GM20431 (cell line): Measurements from ENCODE around the gene MYO5B.
"Not testable (repeated sequence)": the region's sequence is repeated elsewhere in the genome, so short reads cannot be mapped to it uniquely, and the experiment has no call there.

Experiments
- in situ Hi-C: fragments of 300-500 bp; cut with MseI, MboI; formaldehyde crosslinking; loops from one replicate; pipeline ENCODE4 v1.15.0; 2020; ENCODE audit warnings: low sequenced_read_pairs; ENCODE audit not compliant: unreplicated experiment

MYO5B gene

DNA sequence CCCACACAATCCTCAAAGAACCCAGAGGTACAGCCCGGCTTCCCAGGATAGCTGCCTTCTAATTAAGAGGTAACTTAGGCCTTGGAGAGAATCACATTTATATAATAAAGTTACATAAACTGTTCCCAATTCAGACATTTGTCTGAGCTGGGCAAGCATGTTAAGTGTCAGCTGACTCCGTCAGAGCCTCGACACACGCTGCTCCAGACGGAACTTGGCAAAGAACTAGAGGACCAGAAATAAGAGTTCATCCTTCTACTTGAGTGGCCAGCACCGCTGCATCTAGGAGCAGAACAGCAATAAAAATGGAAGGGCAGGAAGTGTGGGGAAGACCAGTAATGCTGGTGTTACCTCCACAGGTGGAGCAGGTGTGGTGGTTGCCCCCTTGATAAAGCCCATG is 80.5 kb downstream of the MYO5B start:
- in situ Hi-C loops: no loop called here

DNA sequence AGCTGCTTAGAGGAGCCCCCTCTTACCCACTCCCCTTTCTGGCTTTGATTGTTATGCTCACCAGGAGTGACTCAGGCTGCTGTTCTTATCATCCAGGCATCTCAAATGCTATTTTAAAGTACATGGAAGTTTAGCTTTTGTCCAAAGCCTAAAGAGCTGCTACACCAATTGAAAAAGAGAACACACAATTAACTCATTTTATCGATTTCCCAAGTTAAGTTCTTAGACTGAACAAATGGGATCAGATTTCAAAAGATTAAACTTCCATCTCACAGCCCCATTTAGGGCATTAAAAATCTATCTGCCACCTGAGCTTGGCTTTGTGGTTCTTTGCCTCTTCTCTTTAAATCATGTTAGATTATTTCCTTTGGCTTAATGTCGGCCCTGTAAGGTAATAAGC is 81.2 kb downstream of the MYO5B start:
- in situ Hi-C loops: no loop called here

DNA sequence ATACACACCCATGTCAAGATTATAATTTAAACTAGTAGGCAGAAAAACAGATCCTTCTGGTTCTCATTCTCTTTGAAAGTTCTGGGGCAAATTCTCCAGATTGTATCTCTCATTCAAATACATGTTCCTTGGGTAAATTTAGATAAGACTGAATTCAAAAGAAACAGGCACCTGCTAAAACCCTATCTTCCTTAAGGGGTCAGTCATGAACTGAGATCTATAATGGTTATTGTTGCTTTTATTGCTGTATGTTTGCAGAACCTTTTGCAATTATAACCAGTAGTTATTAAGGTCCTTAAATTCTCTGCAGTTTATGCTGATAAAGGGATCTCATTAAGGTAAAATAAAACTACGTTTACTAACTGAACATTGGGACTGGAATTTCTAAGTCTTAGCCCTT is 83.5 kb downstream of the MYO5B start:
- in situ Hi-C loops: no loop called here

DNA sequence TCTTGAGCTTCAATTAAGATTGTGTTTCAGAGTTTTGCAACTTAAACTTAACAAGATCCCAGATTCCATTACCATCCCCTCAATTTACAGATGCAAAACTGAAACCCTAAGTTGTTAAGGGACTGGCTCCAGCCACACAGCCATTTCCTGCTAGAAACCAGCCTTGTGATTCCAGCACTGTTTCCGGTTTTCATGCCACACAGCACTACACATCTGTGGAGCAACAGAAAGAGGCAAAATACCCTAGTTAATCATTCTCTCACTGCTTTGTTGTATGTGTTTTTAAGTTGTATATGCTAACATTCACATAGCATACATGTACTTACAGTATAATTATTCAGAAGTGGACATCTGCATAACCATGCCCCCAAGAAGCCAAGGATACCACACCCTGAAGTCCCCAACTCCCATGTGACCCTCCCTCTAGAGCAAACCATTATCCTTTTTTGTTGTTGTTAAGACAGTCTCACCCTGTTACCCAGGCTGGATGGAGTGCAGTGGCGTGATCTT is 87.4 kb downstream of the MYO5B start:
- in situ Hi-C loops: no loop called here

DNA sequence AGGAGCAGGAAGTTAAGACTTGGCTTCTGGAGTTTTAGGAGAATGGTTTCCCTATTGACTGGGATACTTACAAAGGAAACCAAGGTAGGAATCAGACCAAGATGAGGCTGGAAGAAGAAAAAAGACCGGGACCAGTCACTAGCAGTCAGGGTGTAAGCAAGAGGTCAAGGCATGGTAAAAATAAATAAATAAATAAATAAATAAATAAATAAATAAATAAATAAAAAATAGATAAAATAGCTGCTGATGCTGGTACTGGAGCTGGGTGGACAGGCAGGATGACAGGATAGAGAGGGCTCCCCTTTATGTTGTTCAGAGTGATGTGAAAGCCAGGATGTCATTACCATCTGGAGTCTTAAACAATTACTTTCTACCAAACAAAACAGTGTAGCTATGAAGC is 89.9 kb downstream of the MYO5B start:
- in situ Hi-C loops: no loop called here

DNA sequence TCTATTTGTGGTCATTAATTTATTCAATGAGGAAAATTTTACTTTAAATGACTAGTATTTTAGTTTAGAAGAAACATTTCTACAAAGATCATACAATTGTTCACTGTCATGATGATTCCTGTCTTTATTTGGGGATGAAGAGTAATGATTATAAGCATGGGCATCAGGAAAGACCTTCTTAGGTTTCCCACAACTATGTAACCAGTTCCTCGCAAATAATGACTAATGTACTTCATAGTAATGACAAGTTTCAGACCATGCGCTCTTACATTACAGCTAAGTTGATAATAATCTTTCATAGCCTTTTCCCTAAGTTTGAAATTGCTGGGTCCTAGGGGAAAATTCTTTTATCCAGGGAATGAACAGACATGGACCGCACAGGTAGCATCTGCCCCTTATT is 90.5 kb downstream of the MYO5B start:
- in situ Hi-C loops: no loop called here

DNA sequence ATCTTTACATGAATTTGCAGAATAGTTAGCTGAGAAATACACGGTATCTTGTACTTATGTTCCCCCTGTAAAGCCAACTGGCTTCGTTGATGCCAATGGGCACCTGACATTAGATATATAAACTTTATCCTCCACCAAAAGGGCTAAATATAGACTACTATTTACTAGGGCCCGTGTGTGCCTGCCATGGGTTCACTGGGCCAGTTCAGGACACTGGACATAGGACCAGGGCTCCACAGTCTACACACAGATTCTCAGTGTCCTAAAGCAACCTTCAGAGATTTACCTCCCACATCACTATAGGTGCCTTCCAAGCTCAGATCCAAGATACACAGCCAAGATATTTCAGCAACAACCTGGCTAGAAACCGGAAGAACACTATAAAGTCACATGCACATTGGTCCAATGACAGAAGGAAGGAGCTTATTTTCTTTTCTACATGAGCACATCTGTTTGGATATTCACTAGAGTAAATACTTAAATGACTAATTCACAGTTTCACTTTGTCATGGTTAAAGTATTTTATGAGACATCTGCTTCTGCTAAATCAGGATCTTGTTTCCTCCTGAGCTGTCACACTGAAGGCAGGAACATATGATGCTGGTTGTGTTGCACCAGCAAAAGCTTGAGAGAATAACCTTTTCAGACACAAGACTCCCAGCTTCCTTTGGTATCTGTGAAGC is 95.1 kb downstream of the MYO5B start:
- in situ Hi-C loops: no loop called here

DNA sequence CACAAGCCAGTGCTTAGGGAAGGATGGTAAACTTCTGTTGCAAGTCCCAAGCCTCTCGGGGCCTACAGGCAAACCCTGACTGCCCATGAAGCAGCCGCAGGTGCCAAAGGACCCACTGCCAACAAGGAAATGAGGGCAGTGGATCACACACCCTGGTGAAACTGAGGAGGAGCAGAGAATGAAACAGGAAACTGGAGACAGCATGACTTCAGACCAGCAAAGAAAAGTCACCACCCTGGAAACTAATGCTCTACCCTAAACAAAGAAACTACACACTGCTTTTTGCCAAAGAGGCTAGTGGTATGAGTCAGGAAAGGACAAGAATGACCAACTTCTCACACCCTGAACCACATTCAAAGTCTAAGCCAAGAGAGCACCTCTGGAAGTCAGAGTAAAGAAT is 97.2 kb downstream of the MYO5B start:
- in situ Hi-C loops: no loop called here

DNA sequence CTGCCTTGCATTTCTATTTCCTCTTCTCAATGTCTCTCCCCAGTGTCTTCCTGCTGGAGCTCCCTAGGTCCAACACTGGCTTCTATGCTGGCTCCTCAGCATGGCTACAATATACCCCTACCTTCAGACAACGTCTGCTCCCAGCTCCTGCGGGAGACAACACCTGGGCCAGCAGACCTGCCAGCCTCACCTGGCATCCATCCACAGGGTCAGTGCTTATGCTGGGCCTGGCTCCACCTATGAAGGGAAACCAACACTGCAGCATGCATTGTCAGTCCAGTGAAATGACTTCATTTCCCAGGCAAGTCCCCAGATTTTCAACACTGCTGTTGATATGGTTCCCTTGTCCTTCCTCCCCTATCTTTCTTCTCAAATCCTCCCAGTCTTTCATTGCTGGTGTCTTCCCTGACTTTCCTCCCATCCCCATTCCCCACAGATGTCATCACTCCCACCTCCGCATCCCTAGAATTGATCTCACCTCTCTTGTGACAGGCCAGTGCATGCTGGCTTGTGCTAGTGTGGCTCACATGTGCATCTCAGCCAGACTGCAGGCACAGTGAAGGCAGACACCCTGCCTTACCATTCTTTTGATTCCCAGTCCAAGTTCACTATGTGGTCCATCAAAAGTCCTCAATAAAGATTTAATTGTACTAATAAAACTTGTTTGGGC is 98.0 kb downstream of the MYO5B start:
- in situ Hi-C loops: no loop called here

DNA sequence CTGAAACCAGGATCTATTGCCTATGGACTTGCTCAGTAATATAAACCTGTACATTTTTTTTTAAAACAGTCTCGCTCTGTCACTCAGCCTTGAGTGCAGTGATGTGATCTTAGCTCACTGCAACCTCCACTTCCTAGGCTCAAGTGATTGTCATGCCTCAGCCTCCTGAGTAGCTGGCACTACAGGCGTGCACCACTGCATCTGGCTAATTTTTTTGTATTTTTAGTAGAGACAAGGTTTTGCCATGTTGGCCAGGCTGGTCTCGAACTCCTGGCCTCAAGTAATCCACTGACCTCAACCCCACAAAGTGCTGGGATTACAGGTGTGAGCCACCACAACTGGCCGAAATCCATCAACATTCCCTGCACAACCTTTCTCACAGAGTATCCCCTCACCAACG is 100.2 kb downstream of the MYO5B start:
- in situ Hi-C loops: not testable (repeated sequence)

DNA sequence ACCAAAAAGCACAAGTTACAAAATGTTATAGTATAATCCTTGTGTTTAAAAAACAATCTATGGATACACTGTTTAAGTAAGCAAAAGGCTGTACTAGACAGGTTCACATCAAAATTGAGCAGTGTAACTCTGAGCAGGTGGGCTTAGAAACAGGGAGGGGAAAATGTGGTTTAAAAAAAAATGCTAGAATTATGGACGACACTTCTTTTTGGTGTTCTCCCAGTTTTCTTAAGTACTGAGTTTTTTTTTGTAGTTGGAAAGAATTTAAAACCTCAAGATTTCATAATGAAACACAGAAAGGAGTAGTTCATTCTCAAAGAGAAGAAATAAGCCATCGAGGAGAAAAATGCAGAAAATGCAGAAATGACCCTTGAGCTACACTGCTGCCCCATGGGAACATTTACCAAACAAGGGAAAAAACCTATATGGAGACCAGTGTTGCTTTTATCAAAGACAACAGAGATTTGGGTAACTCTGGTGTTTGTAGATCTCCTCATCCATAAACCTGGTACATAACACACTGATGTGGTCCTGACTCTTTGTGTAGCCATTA is 100.7 kb downstream of the MYO5B start:
- in situ Hi-C loops: no loop called here

DNA sequence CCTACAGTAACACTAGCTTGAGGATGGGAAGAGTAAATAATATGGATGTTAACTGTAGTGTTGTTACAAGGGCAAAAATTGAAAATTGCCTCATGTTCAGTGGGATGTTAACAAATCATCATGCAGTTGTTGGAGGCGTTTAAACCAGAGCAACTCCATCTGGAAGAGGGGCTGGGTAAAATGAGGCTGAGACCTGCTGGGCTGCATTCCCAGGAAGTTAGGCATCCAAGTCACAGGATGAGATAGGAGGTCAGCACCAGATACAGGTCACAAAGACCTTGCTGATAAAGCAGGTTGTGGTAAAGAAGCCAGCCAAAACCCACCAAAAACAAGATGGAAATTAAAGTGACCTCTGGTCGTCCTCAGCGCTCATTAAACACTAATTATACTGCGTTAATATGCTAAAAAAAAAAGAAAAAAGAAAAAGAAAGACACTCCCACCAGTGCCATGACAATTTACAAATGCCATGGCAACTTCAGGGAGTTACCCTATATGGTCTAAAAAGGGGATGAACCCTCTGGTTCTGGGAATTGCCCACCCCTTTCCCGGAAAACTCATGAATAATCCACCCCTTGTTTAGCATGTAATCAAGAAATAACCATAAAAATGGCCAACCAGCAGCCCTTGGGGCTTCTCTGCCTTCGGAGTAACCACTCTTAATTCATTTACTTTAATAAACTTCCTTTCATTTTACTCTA is 101.4 kb downstream of the MYO5B start:
- in situ Hi-C loops: no loop called here

DNA sequence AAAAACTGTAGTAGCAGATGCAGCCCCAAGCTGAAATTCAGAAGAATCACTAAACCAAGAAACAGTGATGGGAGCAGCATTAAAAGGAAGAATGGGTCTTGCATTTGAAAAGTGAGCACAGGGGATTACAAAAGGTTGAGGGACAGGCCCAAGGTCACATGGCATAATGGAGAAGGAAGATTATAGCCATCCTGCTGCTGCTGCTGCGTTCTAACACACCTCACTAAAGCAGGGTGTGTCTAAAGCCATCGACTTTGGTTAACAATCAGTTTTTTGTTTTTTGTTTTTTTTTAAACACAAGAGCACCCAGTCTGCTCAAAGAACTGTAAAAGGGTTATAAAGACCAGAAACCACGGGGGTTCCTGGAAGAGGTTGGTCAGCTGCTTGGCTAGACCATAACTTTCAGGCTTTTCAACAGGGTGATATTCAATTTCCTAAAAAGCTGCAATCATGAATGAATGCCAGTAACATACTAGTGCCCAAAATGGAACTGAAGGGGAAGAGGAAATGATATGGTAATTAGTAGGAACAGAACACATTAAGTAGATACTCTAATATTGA is 102.6 kb downstream of the MYO5B start:
- in situ Hi-C loops: no loop called here

DNA sequence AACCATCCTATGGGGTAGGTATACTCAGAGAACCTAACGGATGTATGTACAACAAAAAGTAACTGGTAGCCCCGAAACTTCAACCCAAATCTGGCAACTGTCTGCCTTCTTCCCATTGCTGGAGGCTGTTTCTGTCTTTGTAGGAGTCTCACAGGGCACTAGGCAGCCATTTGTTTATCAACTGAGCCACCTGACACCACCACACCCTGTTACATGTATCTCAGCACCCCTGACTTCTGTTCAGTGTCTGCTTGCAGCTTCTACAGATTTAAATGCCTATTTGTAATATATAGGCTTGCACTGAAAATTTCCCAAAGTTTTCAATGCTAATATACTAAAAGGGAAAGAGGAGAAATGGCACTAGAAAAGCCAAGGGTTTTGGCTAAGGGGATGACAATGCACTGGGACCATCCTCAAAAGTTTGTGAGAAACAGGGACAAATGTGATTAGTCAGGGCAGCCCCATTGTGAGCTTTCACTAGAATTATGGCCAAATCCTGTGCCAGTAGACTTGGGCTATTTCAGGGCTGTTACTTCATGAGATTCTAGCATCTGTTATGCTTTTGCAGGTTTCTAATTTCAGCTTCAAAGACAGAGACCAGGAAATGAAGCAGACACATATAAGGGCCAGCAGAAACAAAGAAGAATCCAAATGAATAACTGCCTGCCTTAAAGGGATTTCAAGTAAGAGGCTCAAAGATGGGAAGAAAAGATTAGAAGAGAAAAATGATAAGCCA is 103.3 kb downstream of the MYO5B start:
- in situ Hi-C loops: no loop called here

DNA sequence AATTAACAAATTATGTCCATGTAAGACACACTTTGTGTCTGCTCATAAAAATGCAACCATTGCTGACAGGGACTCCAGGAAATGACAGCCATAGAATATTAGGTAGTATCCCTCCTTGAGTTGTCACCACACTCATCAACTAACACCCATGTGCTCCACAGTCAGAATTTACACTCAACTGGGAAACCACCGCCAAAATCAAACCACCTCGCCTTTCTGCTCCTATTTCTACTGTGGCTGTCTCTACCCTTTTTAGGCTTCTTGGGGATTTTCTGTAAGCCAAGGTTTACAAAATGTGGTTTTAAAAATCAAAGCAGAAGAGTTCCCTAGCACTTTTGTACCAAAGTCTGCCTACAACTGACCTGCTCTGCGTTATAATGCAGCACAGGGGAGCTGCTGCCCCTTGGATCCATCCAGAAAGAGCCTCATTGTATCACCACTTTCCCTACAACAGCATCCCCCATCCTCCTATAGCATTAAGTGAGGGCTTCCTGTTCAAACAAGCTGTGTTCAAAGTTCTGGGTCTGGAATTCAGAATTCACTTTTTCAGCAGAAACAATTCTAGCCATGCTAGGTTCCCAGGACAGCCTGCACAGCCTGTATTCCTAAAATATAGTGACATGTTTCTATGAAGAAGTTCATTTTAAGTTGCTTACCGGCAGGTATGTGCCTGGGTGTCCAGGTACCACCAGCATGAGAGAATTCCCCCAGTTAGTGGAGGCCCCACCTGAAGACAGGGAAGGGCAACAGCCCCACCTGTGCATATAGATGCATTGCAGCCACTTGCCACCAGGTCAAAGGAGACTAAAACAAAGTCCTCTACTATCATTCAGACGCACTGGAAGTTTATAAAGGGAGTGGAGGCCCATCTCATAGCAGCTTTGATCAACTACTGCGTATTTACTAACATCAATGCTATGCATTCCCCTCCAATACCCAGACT is 104.3 kb downstream of the MYO5B start:
- in situ Hi-C loops: no loop called here

DNA sequence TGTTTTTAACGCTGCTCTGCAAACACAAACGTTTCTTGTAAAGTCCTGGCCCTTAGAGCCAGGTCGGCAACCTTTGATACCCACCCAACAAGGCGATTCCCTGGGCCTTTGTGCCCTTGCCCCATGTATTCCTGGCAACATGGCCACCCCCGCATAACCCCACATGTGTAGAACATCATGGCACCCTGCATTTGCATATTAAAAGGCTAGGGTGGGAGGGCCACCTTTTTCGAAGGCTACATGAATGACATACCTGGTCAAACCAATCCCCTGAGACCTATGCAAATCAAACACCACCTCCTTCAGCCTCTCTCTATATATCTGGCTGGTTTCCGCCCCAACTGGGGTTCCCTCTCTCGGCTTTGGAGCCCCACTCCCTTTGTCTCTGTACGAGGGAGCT is 105.2 kb downstream of the MYO5B start:
- in situ Hi-C loops: no loop called here

DNA sequence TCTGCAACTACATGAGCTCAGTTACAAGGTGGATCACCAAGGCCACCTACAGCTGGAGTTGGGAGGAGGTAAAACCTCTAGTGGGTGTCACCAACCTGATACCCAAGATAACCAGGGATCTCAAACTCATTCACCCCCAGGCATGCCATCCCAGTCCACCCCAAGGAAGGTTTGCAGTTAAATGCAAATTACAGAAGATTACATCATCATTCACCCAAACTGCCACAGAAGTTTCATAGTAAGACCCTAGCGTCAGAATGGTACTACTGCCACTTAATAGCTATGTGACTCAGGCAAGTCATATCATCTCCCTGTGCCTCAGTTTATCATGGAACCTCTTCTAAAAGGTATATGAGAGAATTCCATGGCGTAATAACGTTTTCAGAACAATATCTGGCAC is 111.2 kb downstream of the MYO5B start:
- in situ Hi-C loops: no loop called here

DNA sequence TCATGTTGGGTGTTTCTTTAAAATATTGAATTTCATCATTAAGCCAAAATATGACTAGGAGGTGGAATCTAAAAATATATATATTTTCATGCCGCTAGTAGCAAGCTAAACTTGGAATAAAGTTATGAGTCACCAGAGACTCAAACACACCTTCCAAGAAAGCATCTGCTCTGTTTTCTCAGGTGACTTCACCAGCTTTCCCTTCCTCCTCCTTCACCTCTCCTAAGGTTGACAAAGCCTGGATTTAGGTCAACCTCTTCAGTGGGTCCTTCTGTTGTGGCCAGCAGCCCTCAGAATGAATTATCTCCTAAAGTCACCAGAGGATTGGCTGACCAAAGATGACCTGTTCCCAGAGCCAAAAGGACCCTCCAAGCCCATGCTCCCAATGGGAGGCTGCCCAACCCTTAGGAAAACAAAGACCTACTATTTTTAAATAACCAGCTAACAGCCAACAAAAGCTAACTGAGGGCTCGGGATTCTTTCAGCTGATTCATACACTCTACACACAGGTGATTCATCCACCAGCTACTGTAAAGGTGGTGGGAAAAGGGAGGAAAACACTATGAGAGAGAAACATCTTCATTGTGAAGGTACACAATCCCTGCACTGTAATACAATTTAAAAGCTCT is 113.9 kb downstream of the MYO5B start:
- in situ Hi-C loops: no loop called here

DNA sequence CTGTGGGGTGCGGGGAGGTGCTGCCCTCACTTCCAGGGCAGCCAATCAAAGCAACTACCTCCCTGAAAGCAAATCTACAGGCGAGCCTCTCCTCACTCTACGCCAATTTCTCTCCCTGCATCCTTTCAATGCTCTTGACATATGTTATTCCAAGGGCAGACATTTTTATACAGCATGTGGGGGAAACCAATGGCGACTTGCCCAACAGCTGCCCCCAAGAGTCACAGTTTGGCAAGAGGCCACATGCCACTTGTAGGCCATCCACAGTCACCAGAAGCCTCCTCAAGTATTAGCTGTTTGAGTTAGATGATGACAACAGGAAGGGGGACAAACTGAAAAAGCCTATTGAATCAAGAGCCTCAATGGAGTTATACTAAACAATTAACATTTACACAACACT is 114.6 kb downstream of the MYO5B start:
- in situ Hi-C loops: no loop called here
